DND-41 (cell line): ENCODE data around the gene CCDC60.

Experiments used
- ATAC-seq: fragments of 200-7000 bp; cut with Tn5 transposase; 3 replicates; pipeline ENCODE4 v1.9.1; 2021; ENCODE audit warnings: low read depth; ENCODE audit not compliant: insufficient read depth
- DNase-seq: peaks from one replicate; pipeline ENCODE4 v3.0.0-alpha.2; 2020
- H2AFZ ChIP-seq: 2 replicates; pipeline ENCODE4 v1.6.0; 2012; ENCODE audit warnings: low read depth, low read length
- H3K27ac ChIP-seq: 2 replicates; pipeline ENCODE4 v1.5.1; 2012; ENCODE audit warnings: low read length, inconsistent platforms
- H3K27me3 ChIP-seq: fragments of 200-600 bp; sonication (generic); 2 replicates; pipeline ENCODE4 v1.6.0; 2012; ENCODE audit warnings: low read length, mild to moderate bottlenecking, inconsistent platforms; ENCODE audit not compliant: insufficient read depth, poor library complexity
- H3K36me3 ChIP-seq: 2 replicates; pipeline ENCODE4 v1.5.1; 2012; ENCODE audit warnings: low read length, inconsistent platforms; ENCODE audit not compliant: insufficient read depth
- H3K4me1 ChIP-seq: 2 replicates; pipeline ENCODE4 v1.5.1; 2012; ENCODE audit warnings: mild to moderate bottlenecking, low read length; ENCODE audit not compliant: insufficient read depth
- H3K4me2 ChIP-seq: 2 replicates; pipeline ENCODE4 v1.6.0; 2012; ENCODE audit warnings: mild to moderate bottlenecking, moderate library complexity, low read length, inconsistent platforms; ENCODE audit not compliant: insufficient read depth
- H3K4me3 ChIP-seq, 2 experiments: fragments of 200-600 bp in 1 of 2; shearing (Covaris generic) in 1 of 2; 2 replicates each; pipeline ENCODE4 v1.5.1; 2012 to 2016; ENCODE audit warnings: inconsistent platforms in 2 of 2, low read length in 2 of 2, mild to moderate bottlenecking in 2 of 2, low read depth in 1 of 2, moderate library complexity in 1 of 2
- H3K79me2 ChIP-seq: 2 replicates; pipeline ENCODE4 v1.6.0; 2012; ENCODE audit warnings: low read length, inconsistent platforms; ENCODE audit not compliant: insufficient read depth
- H3K9ac ChIP-seq: 2 replicates; pipeline ENCODE4 v1.6.0; 2012; ENCODE audit warnings: low read depth, mild to moderate bottlenecking, inconsistent platforms, low read length, moderate library complexity
- H3K9me3 ChIP-seq: 2 replicates; pipeline ENCODE4 v1.5.1; 2012; ENCODE audit warnings: low read length, moderate library complexity, mild to moderate bottlenecking, inconsistent platforms; ENCODE audit not compliant: insufficient read depth, severe bottlenecking
- H4K20me1 ChIP-seq: 2 replicates; pipeline ENCODE4 v1.6.0; 2012; ENCODE audit warnings: low read length; ENCODE audit not compliant: insufficient read depth
- EZH2 ChIP-seq: IDR thresholded peaks from 3 replicates; pipeline ENCODE4 v1.6.1; 2012; ENCODE audit warnings: borderline replicate concordance, low read depth, mild to moderate bottlenecking, moderate library complexity, low read length, inconsistent platforms; ENCODE audit not compliant: severe bottlenecking
- TF ChIP-seq, protein P1 (sequence below): IDR thresholded peaks from 2 replicates; pipeline ENCODE4 v1.5.1; 2012; ENCODE audit warnings: borderline replicate concordance, low read length, moderate library complexity, mild to moderate bottlenecking; ENCODE audit not compliant: poor library complexity, severe bottlenecking; ENCODE audit errors: extremely low read depth

CCDC60 gene

DNA sequence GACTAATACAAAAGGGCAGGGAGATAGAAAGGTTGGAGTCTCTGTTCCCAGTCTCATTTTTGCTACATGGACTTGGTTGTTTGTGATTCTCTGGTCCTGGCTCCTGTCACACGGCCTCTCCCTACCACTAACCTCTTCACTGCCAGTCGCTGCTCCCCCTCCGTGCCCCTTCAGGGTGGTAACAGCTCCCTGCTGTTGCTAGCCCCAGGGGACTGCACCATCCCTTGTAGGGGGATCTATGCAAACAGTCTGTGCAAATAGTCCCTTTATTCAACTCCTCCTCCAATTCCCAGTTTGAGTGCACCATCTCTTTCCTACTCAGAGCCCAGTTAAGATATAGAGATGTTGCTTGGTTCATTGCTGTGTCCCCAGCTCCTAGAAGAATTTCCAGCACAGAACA is 51.1 kb downstream of the CCDC60 start:
- Histone ChIP-seq H4K20me1 (no peaks in the 10 kb centered on the region), H3K4me1 (no peaks in the 10 kb centered on the region)
- DNase-seq = no peak

DNA sequence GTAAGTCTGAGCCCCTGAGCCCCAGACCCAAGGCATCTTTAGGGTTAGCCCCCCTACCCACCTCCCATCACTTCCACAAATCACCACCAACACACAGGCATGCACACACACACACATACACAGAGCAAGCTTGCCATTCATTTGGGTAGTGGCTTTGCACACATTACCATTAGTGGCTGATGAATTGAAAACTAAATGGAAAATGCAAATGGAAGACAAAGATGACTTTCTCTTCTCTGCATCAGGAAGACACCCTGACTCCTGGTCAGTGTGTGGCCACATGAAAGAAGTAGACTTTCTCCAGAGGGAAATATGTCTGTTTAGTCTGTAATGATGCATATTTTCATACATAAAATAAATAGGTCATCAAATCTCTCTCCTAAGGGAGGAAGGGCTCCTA is 55.2 kb downstream of the CCDC60 start:
- Histone ChIP-seq H3K27ac (no peak overlapping the region), H3K9ac (no peak overlapping the region), H3K79me2 (no peaks in the 10 kb centered on the region), H2AFZ (no peak overlapping the region), H3K9me3 (no peaks in the 10 kb centered on the region), H4K20me1 (no peaks in the 10 kb centered on the region), H3K36me3 (no peaks in the 10 kb centered on the region), H3K27me3 (no peaks in the 10 kb centered on the region), H3K4me3 (no peak overlapping the region), H3K4me2 (no peak overlapping the region), H3K4me1 (no peaks in the 10 kb centered on the region)
- DNase-seq = no peak
- TF ChIP-seq, protein P1, sequence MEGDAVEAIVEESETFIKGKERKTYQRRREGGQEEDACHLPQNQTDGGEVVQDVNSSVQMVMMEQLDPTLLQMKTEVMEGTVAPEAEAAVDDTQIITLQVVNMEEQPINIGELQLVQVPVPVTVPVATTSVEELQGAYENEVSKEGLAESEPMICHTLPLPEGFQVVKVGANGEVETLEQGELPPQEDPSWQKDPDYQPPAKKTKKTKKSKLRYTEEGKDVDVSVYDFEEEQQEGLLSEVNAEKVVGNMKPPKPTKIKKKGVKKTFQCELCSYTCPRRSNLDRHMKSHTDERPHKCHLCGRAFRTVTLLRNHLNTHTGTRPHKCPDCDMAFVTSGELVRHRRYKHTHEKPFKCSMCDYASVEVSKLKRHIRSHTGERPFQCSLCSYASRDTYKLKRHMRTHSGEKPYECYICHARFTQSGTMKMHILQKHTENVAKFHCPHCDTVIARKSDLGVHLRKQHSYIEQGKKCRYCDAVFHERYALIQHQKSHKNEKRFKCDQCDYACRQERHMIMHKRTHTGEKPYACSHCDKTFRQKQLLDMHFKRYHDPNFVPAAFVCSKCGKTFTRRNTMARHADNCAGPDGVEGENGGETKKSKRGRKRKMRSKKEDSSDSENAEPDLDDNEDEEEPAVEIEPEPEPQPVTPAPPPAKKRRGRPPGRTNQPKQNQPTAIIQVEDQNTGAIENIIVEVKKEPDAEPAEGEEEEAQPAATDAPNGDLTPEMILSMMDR = no peak
- TF ChIP-seq EZH2 = no peak
- ATAC-seq = no peak

More for the DNA sequence above, 51.1 kb downstream of the CCDC60 start:
- Histone ChIP-seq H3K79me2 (no peaks in the 10 kb centered on the region), H3K4me2 (no peak overlapping the region), H3K9ac (no peak overlapping the region), H3K27me3 (no peaks in the 10 kb centered on the region), H3K9me3 (no peaks in the 10 kb centered on the region), H3K27ac (no peak overlapping the region), H3K36me3 (no peaks in the 10 kb centered on the region), H2AFZ (no peak overlapping the region), H3K4me3 (no peak overlapping the region)
- ATAC-seq = no peak
- TF ChIP-seq EZH2 = no peak
- TF ChIP-seq, protein P1 = no peak

DNA sequence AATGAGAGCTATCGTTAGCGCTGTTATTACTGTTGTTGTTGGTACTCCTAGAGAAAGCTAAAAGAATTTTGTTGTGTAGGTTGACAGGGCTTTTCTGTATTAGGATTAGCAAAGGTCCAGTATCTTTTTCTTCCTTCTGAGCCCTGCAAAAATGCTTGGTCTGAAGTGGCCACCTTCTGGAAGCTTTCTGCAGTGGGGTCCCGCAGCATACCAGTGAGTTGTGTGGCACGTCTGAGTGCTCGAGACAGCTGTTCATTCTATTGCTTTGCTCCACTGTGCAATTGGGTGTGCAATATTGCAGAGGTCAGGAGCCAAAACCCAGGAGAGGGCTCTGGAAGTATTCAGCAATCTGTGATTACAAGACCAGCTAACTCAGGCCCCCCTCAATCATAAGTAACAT is 57.1 kb downstream of the CCDC60 start:
- Histone ChIP-seq H4K20me1 (no peaks in the 10 kb centered on the region), H2AFZ (no peak overlapping the region), H3K27ac (no peak overlapping the region), H3K36me3 (no peaks in the 10 kb centered on the region), H3K9ac (no peak overlapping the region), H3K79me2 (no peaks in the 10 kb centered on the region), H3K9me3 (no peaks in the 10 kb centered on the region), H3K27me3 (no peaks in the 10 kb centered on the region), H3K4me1 (no peaks in the 10 kb centered on the region), H3K4me3 (no peak overlapping the region), H3K4me2 (no peak overlapping the region)
- TF ChIP-seq, protein P1 = no peak
- no peak for TF ChIP-seq EZH2
- no peak for DNase-seq
- ATAC-seq = no peak

DNA sequence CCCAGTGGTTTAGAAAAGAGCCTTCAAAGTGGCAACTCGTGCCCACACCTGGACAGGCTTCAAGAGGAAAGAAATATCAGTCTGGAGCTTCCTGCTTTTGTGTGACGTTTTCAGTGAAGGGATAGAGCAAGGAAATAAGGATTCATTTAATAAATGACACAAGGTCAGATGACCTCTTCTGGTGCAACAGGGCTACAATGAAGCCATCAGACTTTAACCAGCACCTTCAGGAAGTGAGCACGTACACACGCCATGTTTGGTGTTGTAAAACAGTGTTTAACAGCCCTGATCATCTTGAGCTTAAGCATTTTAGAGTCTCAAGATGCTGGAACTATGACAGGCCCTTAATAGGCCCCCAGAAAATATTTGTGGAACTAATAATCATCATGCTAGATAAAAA is 59.1 kb downstream of the CCDC60 start:
- Histone ChIP-seq H3K4me2 (no peak overlapping the region), H4K20me1 (no peaks in the 10 kb centered on the region), H3K4me1 (no peaks in the 10 kb centered on the region), H3K9me3 (no peaks in the 10 kb centered on the region), H3K27ac (no peak overlapping the region), H3K36me3 (no peaks in the 10 kb centered on the region), H3K79me2 (no peaks in the 10 kb centered on the region), H3K4me3 (no peak overlapping the region), H2AFZ (no peak overlapping the region), H3K9ac (no peak overlapping the region), H3K27me3 (no peaks in the 10 kb centered on the region)
- DNase-seq (no peak), ATAC-seq (no peak)
- TF ChIP-seq EZH2 = no peak
- TF ChIP-seq, protein P1 = no peak
